HG03095 (cell line): ENCODE data around the gene NOL3.

Experiments used
- ATAC-seq: cut with Tn5 transposase; IDR thresholded peaks from one replicate; pipeline ENCODE4 v1.9.1; 2021; ENCODE audit warnings: moderate library complexity; ENCODE audit not compliant: unreplicated experiment

Gene NOL3

GRCh38 chr16:67204076-67204475 lies 33.7 kb downstream of the NOL3 start:
- no peak for ATAC-seq

- no peak for ATAC-seq
Measured at GRCh38 chr16:67206129-67206837, 35.9 kb downstream of the NOL3 start.

- no peak for ATAC-seq
Measured at GRCh38 chr16:67206838-67207248, 36.5 kb downstream of the NOL3 start.

GRCh38 chr16:67207249-67208091 lies 37.1 kb downstream of the NOL3 start:
- no peak for ATAC-seq

GRCh38 chr16:67208154-67208896 lies 38.0 kb downstream of the NOL3 start:
- no peak for ATAC-seq

GRCh38 chr16:67209565-67209964 lies 39.2 kb downstream of the NOL3 start:
- ATAC-seq = no peak

GRCh38 chr16:67210069-67210937 lies 40.0 kb downstream of the NOL3 start:
- ATAC-seq = no peak

GRCh38 chr16:67211674-67212073 lies 41.3 kb downstream of the NOL3 start:
- no peak for ATAC-seq

- no peak for ATAC-seq
Measured at GRCh38 chr16:67212766-67213165, 42.4 kb downstream of the NOL3 start.

GRCh38 chr16:67213197-67214019 lies 43.1 kb downstream of the NOL3 start:
- ATAC-seq = no peak

- no peak for ATAC-seq
Measured at GRCh38 chr16:67215706-67216105, 45.4 kb downstream of the NOL3 start.

GRCh38 chr16:67216612-67217490 lies 46.5 kb downstream of the NOL3 start:
- no peak for ATAC-seq

- no peak for ATAC-seq
Measured at GRCh38 chr16:67223992-67224391, 53.7 kb downstream of the NOL3 start.
